Measurements from ENCODE around the gene TOMM5. TPM values are rescaled to one million over a fixed set of nuclear protein-coding genes. Genes with fewer than 3 reads are reported as not detected.

Gene TOMM5
- polyA plus RNA-seq (2012; rRNA removed) = 215 and 255 TPM in 2 replicates
- polyA plus RNA-seq (2012; cell fraction: cytosol; rRNA removed) = 285 and 368 TPM in 2 replicates
- 62.1 and 68.8 TPM in 2 replicates for polyA plus RNA-seq (2012; cell fraction: nucleus; rRNA removed)

GRCh38 chr9:37592108-37592951 is at the start of gene TOMM5:
Gene TOMM5 (minus strand): TSS chr9:37592597. CDS start chr9:37592532, 65 bp downstream.
- peak; percentile 88 for DNase-seq
- Histone ChIP-seq H3K9me3 (no peaks in the 10 kb centered on the region), H3K4me1 (ENCODE audit: control insufficient read depth in 1 of 2, insufficient read depth in 2 of 2, low read depth in 1 of 2, low read length in 1 of 2) (peaks cover 9 to 14% of the 10 kb centered on the region in 2 experiments; a peak in 3 of 4 replicates), H4K20me1 (ENCODE audit: insufficient read depth) (peaks cover 21% of the 10 kb centered on the region), H3F3A (replicated peaks; ENCODE audit: insufficient read depth) (peaks cover 6% of the 10 kb centered on the region), H3K4me3 (ENCODE audit: low read depth in 2 of 2, low read length in 1 of 2) (peak within 1 kb of the TSS; percentile 85 to 88), H3K27me3 (ENCODE audit: insufficient read depth) (no peaks in the 10 kb centered on the region), H2AFZ (ENCODE audit: low read depth) (peak within 1 kb of the TSS; percentile 94), H3K9ac (peak within 1 kb of the TSS; percentile 96), H3K79me2 (ENCODE audit: insufficient read depth) (peaks cover 53% of the 10 kb centered on the region), H3K9me2 (no peaks in the 10 kb centered on the region), H3K4me2 (peak within 1 kb of the TSS; percentile 82), H3K36me3 (replicated peaks in 1 of 2; ENCODE audit: control insufficient read depth in 1 of 2, insufficient read depth in 2 of 2, low read length in 1 of 2) (peaks cover 20 to 26% of the 10 kb centered on the region in 2 experiments), H3K27ac (ENCODE audit: low read depth in 2 of 2, low read length in 1 of 2) (peak within 1 kb of the TSS; percentile 85 to 88)
- POLR2A ChIA-PET = interaction anchor here (0.6 to 1.7 kb wide), 10 partner anchors 9 to 209 kb away, joined by 3 to 20 read pairs (median 4); partner anchors contain the start of genes DCAF10, EXOSC3, FBXO10 and POLR1E
- 1% methylated on average over 33 of the region's 72 CpGs for WGBS (ENCODE audit: low lambda C conversion rate)
- CTCF ChIA-PET = interaction anchor here (0.7 to 5.5 kb wide), 14 partner anchors 9 to 321 kb away, joined by 3 to 39 read pairs (median 4); partner anchors contain the start of genes DCAF10, EXOSC3, FBXO10 and POLR1E
- no peak for TF ChIP-seq CTCF (IDR thresholded peaks at IDR 0.05)
- peak; percentile 73 for TF ChIP-seq PBX3 (IDR thresholded peaks at IDR 0.05)
- no peak for TF ChIP-seq EP300 (IDR thresholded peaks at IDR 0.05; ENCODE audit: borderline replicate concordance in 1 of 2, low read depth in 1 of 2, low read length in 1 of 2)
- no peak for TF ChIP-seq FOXM1 (IDR thresholded peaks at IDR 0.05; ENCODE audit: low read depth)
- TF ChIP-seq NRF1 (IDR thresholded peaks at IDR 0.05; ENCODE audit: low read depth, low read length) = no peak
- TF ChIP-seq GABPA (IDR thresholded peaks at IDR 0.05; ENCODE audit: low read depth) = peak; percentile 93
- TF ChIP-seq SIN3A (IDR thresholded peaks at IDR 0.05; ENCODE audit: borderline replicate concordance, low read depth, low read length) = peak; percentile 82
- TF ChIP-seq FOXJ3 (CRISPR knock-in tag; IDR thresholded peaks at IDR 0.05) = peak; percentile 62; the same call in 1 of the 2 replicates
- TF ChIP-seq SMC3 (IDR thresholded peaks at IDR 0.05; ENCODE audit: low read depth, low read length) = no peak
- TF ChIP-seq MEF2A (IDR thresholded peaks at IDR 0.05; ENCODE audit: borderline replicate concordance, low read depth) = no peak
- 0 out of 2 replicates have a peak, but pooled peaks have one; percentile 2 for TF ChIP-seq YY1 (IDR thresholded peaks at IDR 0.05; ENCODE audit: low read depth)
- peak; percentile 32; the same call in 1 of the 2 replicates for TF ChIP-seq TCF12 (IDR thresholded peaks at IDR 0.05)
- TF ChIP-seq JUND (IDR thresholded peaks at IDR 0.05) = no peak
- TF ChIP-seq USF2 (IDR thresholded peaks at IDR 0.05; ENCODE audit: borderline replicate concordance, low read depth, low read length) = no peak
- peak; percentile 88 for TF ChIP-seq TAF1 (IDR thresholded peaks at IDR 0.05; ENCODE audit: borderline replicate concordance, low read depth, low read length)
- TF ChIP-seq ZBTB33 (IDR thresholded peaks at IDR 0.05; ENCODE audit: borderline replicate concordance, low read depth) = no peak
- peak; percentile 65 for TF ChIP-seq CHD2 (IDR thresholded peaks at IDR 0.05; ENCODE audit: low read length, partially characterized antibody)
- TF ChIP-seq NFIC (IDR thresholded peaks at IDR 0.05; ENCODE audit: borderline replicate concordance) = no peak
- no peak for TF ChIP-seq RAD21 (IDR thresholded peaks at IDR 0.05; ENCODE audit: low read length)
- TF ChIP-seq USF1 (IDR thresholded peaks at IDR 0.05; ENCODE audit: borderline replicate concordance, low read depth) = no peak; the same call in 1 of the 2 replicates
- no peak for TF ChIP-seq TEAD4 (IDR thresholded peaks at IDR 0.05; ENCODE audit: borderline replicate concordance, insufficient read depth)
